ENCODE data around the gene RAD51.
"Not testable (repeated sequence)": the region's sequence is repeated elsewhere in the genome, so short reads cannot be mapped to it uniquely, and the experiment has no call there.

RAD51 gene

GRCh38 chr15:40694688-40695468 is at the start of gene RAD51:
Gene RAD51, plus strand, starts transcription at chr15:40695174. Its CDS starts 3,585 bp downstream, at chr15:40698759.
- no peak for TF ChIP-seq CTCF (IDR thresholded peaks at IDR 0.05)
- peak; percentile 91 for DNase-seq (ENCODE audit: low spot score)

GRCh38 chr15:40647523-40647922 is 47.5 kb upstream of the RAD51 start:
- no peak for DNase-seq (ENCODE audit: low spot score)

More at GRCh38 chr15:40694688-40695468, at the start of gene RAD51:
- Histone ChIP-seq H3K27ac (peak within 1 kb of the TSS; percentile 94 to 98), H3K4me3 (peak within 1 kb of the TSS; percentile 86)

GRCh38 chr15:40650479-40650878 is 44.5 kb upstream of the RAD51 start:
- no peak overlapping the region for H3K4me3 ChIP-seq
- DNase-seq (ENCODE audit: low spot score), result no peak

More at GRCh38 chr15:40647523-40647922, 47.5 kb upstream of the RAD51 start:
- H3K4me3 ChIP-seq, result no peak overlapping the region
- no peak for TF ChIP-seq CTCF (IDR thresholded peaks at IDR 0.05)
- H3K27ac ChIP-seq, result no peak overlapping the region

GRCh38 chr15:40660686-40661085 is 34.3 kb upstream of the RAD51 start:
- Histone ChIP-seq H3K4me3 (no peak overlapping the region), H3K27ac (no peak overlapping the region)
- no peak for DNase-seq (ENCODE audit: low spot score)
- TF ChIP-seq CTCF (IDR thresholded peaks at IDR 0.05), result no peak

More at GRCh38 chr15:40650479-40650878, 44.5 kb upstream of the RAD51 start:
- H3K27ac ChIP-seq, result no peak overlapping the region
- no peak for TF ChIP-seq CTCF (IDR thresholded peaks at IDR 0.05)

- no peak overlapping the region for H3K4me3 ChIP-seq
- TF ChIP-seq CTCF (IDR thresholded peaks at IDR 0.05), result no peak
These were observed 30.1 kb upstream of the RAD51 start for GRCh38 chr15:40664909-40665308.

GRCh38 chr15:40676290-40676689 is 18.7 kb upstream of the RAD51 start:
- H3K27ac ChIP-seq; DNase-seq (ENCODE audit: low spot score); H3K4me3 ChIP-seq: not testable (repeated sequence)

More at GRCh38 chr15:40664909-40665308, 30.1 kb upstream of the RAD51 start:
- DNase-seq (ENCODE audit: low spot score), result no peak
- no peak overlapping the region for H3K27ac ChIP-seq

- not testable (repeated sequence) for H3K27ac ChIP-seq; DNase-seq (ENCODE audit: low spot score)
These were observed 18.1 kb upstream of the RAD51 start for GRCh38 chr15:40676906-40677305.

GRCh38 chr15:40680151-40680550 is 14.8 kb upstream of the RAD51 start:
- Histone ChIP-seq H3K27ac (no peak overlapping the region), H3K4me3 (no peak overlapping the region)
- no peak for DNase-seq (ENCODE audit: low spot score)
- TF ChIP-seq CTCF (IDR thresholded peaks at IDR 0.05), result no peak

More at GRCh38 chr15:40676906-40677305, 18.1 kb upstream of the RAD51 start:
- H3K4me3 ChIP-seq, result not testable (repeated sequence)

GRCh38 chr15:40680959-40681358 is 14.0 kb upstream of the RAD51 start:
- H3K27ac ChIP-seq; H3K4me3 ChIP-seq; DNase-seq (ENCODE audit: low spot score): not testable (repeated sequence)

Data from coronary artery (tissue), 2 donors.